ENCODE data around the gene DCLRE1B. TPM values are rescaled to one million over a fixed set of nuclear protein-coding genes. Genes with fewer than 3 reads are reported as not detected.
"Not testable (repeated sequence)": the region's sequence is repeated elsewhere in the genome, so short reads cannot be mapped to it uniquely, and the experiment has no call there.

Gene DCLRE1B
- polyA plus RNA-seq, 3 donors, result 1.2 to 2.6 (median 1.7) TPM

DNA sequence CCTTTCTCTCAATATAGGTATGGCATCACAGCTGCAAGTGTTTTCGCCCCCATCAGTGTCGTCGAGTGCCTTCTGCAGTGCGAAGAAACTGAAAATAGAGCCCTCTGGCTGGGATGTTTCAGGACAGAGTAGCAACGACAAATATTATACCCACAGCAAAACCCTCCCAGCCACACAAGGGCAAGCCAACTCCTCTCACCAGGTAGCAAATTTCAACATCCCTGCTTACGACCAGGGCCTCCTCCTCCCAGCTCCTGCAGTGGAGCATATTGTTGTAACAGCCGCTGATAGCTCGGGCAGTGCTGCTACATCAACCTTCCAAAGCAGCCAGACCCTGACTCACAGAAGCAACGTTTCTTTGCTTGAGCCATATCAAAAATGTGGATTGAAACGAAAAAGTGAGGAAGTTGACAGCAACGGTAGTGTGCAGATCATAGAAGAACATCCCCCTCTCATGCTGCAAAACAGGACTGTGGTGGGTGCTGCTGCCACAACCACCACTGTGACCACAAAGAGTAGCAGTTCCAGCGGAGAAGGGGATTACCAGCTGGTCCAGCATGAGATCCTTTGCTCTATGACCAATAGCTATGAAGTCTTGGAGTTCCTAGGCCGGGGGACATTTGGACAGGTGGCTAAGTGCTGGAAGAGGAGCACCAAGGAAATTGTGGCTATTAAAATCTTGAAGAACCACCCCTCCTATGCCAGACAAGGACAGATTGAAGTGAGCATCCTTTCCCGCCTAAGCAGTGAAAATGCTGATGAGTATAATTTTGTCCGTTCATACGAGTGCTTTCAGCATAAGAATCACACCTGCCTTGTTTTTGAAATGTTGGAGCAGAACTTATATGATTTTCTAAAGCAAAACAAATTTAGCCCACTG lies 35.5 kb downstream of the DCLRE1B start:
- 58 to 81% (median 68%) methylated on average over 16 of the region's 16 CpGs for WGBS, 3 donors

DNA sequence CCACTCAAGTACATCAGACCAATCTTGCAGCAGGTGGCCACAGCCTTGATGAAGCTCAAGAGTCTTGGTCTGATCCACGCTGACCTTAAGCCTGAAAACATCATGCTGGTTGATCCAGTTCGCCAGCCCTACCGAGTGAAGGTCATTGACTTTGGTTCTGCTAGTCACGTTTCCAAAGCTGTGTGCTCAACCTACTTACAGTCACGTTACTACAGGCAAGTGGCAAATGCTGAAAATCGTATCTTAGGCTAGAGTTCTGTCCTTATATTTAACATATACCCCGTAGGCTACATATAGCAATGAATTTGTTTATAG lies 36.1 kb downstream of the DCLRE1B start:
- no peak overlapping the region for H3K27ac ChIP-seq (ENCODE audit: low read depth, low read length)

More for the DNA sequence above, 35.5 kb downstream of the DCLRE1B start:
- no peak overlapping the region for H3K27ac ChIP-seq (ENCODE audit: low read depth, low read length)

GRCh38 chr1:113942527-113942926 lies 37.4 kb downstream of the DCLRE1B start:
- no peak overlapping the region for H3K27ac ChIP-seq (ENCODE audit: low read depth, low read length)

More for the DNA sequence above, 36.1 kb downstream of the DCLRE1B start:
- WGBS, 3 donors, result 42 to 82% (median 81%) methylated on average over 7 of the region's 7 CpGs

DNA sequence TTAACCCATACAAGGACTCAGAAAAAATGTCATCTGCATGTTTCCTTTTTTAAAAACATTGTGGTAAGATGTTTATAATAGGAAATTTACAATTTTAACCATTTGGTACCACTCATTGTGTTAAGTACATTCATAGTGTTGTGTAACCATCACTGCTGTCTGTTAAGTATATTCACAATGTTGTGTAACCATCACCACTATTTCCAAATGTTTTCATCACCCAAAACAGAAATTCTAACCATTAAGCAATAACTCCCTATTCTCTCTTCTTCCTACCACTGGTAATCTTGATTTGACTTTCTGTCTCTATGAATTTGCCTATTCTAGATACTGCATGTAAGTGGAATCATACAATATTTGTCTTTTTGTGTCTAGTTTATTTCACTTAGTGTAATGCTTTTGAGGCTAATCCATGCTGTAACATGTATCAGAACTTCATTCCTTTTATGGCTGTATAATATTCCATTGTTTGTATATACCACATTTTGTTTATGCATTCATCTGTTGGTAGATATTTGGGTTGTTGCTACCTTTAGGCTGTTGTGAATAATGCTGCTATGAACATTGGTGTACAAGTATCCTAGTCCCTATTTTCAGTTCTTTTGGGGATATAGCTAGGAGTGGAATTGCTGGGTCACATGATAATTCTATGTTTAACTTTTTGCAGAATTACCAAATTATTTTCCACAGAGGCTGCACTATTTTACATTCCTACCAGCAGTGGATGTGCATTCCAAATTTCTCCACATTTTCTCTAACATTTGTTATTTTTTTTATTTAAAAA lies 38.1 kb downstream of the DCLRE1B start:
- H3K27ac ChIP-seq (ENCODE audit: low read depth, low read length), result no peak overlapping the region

- no peak overlapping the region for H3K27ac ChIP-seq (ENCODE audit: low read depth, low read length)
- 95 to 100% (median 97%) methylated on average over 1 of the region's 1 CpG for WGBS, 3 donors
Measured at GRCh38 chr1:113945329-113945728, 40.2 kb downstream of the DCLRE1B start.

GRCh38 chr1:113946112-113946511 lies 41.0 kb downstream of the DCLRE1B start:
- no peak overlapping the region for H3K27ac ChIP-seq (ENCODE audit: low read depth, low read length)
- WGBS, 3 donors, result 26 to 61% (median 57%) methylated on average over 1 of the region's 1 CpG

- no peak overlapping the region for H3K27ac ChIP-seq (ENCODE audit: low read depth, low read length)
- WGBS, 3 donors, result 30 to 48% (median 46%) methylated on average over 3 of the region's 3 CpGs
Measured at GRCh38 chr1:113946678-113947387, 41.7 kb downstream of the DCLRE1B start.

- WGBS, 3 donors, result 11 to 13% (median 13%) methylated on average over 3 of the region's 3 CpGs
- H3K27ac ChIP-seq (ENCODE audit: low read depth, low read length), result no peak overlapping the region
Measured at GRCh38 chr1:113947388-113948107, 42.4 kb downstream of the DCLRE1B start.

GRCh38 chr1:113948151-113948550 lies 43.0 kb downstream of the DCLRE1B start:
- 70 to 74% (median 74%) methylated on average over 4 of the region's 4 CpGs for WGBS, 3 donors
- H3K27ac ChIP-seq (ENCODE audit: low read depth, low read length), result not testable (repeated sequence)

- 62 to 86% (median 86%) methylated on average over 5 of the region's 5 CpGs for WGBS, 3 donors
- H3K27ac ChIP-seq (ENCODE audit: low read depth, low read length), result no peak overlapping the region
Measured at GRCh38 chr1:113949007-113949406, 43.9 kb downstream of the DCLRE1B start.

DNA sequence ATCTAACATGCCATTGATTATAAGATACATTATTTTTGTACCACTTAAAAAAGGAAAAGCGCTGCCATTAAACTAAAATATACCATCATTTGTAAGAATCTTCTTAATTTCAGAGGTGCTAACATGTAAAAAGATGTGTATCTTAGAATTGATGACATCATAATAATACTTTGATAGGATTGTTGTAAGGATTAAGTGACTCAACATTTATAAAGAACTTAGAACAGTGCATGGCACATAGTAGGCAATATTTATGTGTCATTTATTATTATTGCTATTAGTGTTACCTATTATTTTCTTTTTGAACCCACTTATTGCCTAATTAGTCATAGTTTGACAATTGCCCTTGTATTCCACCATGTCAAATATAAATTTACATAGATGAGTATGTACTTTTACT lies 45.8 kb downstream of the DCLRE1B start:
- H3K27ac ChIP-seq (ENCODE audit: low read depth, low read length), result no peak overlapping the region
- 98 to 100% (median 99%) methylated on average over 1 of the region's 1 CpG for WGBS, 3 donors

DNA sequence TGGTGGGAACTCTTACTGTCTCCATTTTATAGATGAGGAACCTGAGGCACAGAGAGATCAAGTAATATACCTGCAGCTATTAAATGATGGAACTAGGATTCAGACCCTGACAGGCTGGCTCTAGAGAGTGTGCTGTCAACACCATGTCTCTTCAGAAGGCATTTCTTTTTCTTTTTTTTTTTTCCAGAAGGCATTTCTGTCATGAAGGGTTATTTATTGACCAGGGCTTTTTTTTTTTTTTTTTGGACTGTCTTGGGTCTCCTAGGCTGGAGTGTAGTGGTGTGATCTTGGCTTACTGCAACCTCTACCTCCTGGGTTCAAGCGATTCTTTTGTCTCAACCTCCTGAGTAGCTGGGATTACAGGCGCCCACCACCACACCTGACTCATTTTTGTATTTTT lies 46.6 kb downstream of the DCLRE1B start:
- 100% methylated on average over 2 of the region's 2 CpGs for WGBS, 3 donors
- H3K27ac ChIP-seq (ENCODE audit: low read depth, low read length), result no peak overlapping the region

GRCh38 chr1:113957984-113958383 lies 52.9 kb downstream of the DCLRE1B start:
- no peak overlapping the region for H3K27ac ChIP-seq (ENCODE audit: low read depth, low read length)
- WGBS, 3 donors, result 78 to 92% (median 88%) methylated on average over 1 of the region's 1 CpG

DNA sequence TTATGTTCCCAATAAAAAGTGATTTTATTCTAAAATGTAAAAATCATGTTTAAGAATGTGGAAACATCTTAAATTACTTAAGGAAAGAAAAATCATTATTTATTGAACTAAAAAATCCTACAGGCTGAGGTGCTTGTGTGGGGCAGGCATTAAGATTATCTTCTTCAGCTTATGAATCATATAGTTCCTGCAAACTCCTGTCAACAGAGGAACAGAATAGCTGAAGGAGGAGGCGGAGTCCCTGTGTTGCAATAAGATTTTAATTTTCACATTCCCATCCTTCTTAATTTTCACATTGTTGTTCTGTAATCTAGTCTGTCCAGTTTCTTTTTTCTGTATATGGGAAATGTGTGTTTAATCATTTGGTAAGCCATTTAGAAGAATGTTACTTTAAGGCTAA lies 53.6 kb downstream of the DCLRE1B start:
- WGBS, 3 donors, result 84 to 96% (median 85%) methylated on average over 1 of the region's 1 CpG
- H3K27ac ChIP-seq (ENCODE audit: low read depth, low read length), result no peak overlapping the region

GRCh38 chr1:113963281-113963906 lies 58.3 kb downstream of the DCLRE1B start:
- no peak overlapping the region for H3K27ac ChIP-seq (ENCODE audit: low read depth, low read length)
- 93 to 95% (median 93%) methylated on average over 12 of the region's 12 CpGs for WGBS, 3 donors
